Stimulated activated CD4-positive, alpha-beta T cell treated with anti-CD3 and anti-CD28 coated beads, Interleukin-4, amount 100 ng/mL, for 4 hours (primary cell): ENCODE data around the gene ICAM1.

Experiments
- DNase-seq, 2 experiments: peaks; one replicate each; pipeline ENCODE4 v3.0.0-alpha.2; 2020

Gene ICAM1

DNA sequence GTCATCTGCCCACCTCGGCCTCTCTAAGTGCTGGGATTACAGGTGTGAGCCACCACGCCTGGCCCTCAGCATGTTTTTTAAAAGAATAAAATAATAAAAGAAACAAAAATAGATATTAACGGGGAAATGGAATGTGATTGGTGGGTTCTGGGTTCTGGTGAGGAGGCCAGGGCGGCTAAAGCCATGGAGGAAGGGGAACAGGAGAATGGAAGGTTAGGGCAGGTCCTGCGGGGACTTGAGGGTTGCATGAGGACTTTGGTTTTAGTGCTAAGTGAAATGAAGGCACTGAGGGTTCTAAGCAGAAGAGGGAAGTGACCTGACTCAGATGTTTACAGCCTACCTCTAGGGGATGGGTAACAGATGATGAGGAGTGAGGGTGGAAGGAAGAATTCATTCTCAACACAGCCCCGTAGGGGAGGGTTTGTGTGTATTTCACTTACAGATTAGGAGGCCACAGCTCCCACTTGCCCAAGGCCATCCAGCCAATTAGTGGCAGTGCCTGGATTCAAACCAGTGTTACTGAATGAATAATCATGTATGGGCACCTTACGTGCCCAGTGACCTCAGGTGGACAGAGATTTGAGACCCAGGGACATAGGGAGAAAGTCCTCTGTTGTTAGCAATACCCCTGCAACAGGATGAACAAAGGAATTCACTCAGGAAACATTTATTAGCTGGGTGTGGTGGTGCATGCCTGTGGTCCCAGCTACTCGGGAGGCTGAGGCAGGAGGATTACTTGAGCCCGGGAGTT is 25.6 kb upstream of the ICAM1 start:
- no peak for DNase-seq

DNA sequence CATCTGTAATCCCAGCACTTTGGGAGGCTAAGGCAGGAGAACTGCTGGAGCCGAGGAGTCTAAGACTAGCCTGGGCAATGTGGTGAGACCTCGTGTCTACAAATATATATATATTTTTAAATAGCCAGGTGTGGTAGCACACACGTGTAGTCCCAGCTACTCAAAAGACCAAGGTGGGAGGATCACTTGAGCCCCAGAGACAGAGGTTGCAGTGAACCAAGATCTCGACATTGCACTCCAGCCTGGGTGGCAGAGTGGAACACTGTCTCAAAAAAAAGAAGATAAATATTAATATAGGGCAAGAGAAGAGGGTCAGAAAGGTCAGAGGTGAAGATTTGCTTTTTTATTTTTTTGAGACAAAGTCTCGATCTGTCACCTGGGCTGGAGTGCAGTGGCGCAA is 24.4 kb upstream of the ICAM1 start:
- DNase-seq = no peak

DNA sequence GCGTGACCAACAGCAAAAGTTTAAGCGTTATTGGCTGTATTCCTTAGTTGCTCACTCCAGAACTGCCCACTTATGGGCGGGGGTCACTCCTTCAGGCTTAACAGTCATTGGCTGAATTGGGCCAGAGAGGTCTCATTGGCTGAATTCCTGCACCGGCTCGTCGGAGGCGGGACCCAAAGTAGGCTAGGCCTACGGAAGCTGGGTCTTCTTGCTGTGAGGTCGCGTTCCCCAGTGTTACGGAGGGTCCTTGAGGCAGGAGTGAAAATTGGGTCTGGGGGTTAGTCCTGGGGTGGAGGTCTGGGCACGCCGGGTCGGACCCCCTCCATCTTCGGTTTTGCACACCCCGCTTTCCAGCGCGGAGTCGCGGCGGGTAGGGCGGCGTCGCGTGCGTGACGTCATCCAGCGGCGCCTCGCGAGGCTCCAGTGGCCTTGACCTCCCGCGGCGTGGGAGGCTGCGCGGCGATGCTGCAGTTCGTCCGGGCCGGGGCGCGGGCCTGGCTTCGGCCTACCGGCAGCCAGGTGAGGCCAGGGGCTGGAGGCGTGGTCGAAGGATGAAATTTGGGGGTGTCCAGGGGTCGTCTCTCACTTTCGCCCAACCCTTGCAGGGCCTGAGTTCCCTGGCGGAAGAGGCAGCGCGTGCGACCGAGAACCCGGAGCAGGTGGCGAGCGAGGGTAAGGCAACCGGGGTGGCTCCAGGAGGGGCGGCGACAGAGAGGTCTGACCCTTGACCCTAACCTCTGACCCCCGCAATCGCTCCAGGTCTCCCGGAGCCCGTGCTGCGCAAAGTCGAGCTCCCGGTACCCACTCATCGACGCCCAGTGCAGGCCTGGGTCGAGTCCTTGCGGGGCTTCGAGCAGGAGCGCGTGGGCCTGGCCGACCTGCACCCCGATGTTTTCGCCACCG is 18.9 kb upstream of the ICAM1 start, which contains the start of gene MRPL4:
Gene MRPL4 (plus strand): TSS at position 423 of the 903 bp plus-strand sequence. CDS start 40 bp downstream, at position 463.
- peak; percentile 88 to 98 for DNase-seq

DNA sequence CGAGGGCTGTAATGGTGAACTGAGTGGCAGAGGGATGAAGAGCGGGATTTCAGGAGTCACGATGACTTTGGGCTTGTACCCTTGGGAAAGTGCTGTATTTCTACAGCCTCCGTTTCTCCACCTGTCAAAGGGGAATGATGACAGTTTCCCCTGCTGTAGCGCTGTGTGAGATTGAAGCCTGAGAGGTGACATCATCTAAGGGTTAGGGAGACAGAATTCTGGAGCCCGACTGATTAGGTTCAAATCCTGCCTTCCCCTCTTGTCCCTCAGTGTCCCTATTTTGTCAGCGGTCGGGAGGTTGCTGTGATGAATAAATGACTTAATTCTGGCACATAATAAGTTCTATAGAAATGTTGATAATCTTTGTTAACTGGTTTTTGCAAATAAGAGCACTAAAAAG is 18.2 kb upstream of the ICAM1 start:
- DNase-seq = no peak

DNA sequence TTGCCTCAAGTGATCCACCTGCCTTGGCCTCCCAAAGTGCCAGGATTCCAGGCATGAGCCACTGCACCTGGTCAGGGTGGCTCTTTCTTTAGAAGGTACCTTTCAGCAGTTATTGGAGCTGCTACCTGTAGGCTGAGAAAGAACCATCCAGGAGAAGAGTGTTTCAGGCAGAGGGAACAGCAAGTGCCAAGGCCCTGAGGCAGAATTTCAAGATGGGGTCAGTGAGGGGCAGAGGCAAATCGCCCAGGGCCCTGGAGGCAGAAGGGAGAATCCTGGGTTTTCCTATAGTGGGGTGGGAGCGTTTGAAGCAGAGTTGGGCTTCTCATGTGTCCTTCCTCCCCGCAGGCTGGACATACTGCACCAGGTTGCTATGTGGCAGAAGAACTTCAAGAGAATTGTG is 16.7 kb upstream of the ICAM1 start:
- no peak for DNase-seq

DNA sequence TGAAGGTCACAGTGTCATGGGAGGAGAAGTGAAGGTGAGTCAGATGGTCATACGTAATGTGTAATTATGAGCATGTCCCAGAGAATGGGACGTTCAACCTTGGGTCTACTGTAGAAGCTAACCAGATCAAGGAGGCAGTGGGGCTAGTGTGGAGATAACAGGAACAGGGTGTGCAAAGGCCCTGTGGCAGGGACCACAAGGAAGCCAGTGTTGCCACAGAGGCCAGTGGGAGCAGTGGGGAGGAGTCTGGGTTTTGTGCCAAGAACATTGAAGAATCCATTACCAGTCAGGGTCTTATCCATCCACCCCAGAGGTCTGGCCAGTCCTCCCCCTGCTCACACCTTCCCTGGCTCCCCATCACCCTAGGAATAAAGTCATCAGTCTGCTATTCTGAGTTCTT is 15.6 kb upstream of the ICAM1 start:
- DNase-seq = no peak

DNA sequence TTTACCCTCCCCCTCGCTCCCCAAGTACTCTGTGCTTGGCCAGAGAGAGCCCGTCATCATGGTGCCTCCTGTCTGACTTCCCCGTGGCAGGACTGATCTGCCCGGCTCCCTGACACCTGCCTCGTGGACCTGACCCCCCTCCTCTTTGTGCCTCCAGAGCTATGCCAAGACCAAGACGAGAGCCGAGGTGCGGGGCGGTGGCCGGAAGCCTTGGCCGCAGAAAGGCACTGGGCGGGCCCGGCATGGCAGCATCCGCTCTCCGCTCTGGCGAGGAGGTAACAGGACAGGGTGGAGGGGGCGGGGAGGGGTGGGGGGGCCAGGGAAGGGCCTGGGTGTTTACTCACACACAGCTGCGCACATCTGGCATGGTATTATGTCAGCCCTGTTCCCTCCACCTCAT is 14.4 kb upstream of the ICAM1 start:
- no peak for DNase-seq

DNA sequence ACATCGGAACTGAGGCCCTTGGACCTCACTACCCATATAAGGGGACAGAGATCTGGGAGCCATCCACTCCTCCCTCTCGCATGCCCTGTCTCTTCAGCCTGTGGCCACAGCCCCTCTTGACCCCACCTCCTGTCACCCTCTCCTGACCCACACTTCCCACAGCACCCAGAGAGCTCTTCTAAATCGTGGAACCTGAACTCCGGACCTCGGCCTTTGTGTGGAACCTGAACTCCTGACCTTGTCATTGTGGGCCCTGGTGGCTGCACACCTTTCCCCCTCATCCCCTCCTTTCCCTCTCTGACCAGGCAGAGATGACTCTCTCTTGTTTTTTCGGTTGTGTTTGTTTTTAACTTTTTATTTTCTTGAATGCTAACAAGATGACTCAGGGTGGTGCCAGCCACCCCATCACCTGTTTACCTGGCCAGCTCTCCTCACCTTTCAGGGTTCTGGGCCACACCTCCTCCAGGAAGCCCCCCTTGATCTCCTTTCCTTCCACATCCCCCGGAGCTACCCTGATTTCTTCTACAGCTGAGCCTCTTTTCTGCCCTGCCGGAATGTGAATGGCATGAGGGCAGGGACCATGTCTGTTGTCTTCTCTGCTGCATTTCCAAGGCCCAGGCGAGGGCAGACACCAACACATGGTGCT is 13.8 kb upstream of the ICAM1 start:
- no peak for DNase-seq

DNA sequence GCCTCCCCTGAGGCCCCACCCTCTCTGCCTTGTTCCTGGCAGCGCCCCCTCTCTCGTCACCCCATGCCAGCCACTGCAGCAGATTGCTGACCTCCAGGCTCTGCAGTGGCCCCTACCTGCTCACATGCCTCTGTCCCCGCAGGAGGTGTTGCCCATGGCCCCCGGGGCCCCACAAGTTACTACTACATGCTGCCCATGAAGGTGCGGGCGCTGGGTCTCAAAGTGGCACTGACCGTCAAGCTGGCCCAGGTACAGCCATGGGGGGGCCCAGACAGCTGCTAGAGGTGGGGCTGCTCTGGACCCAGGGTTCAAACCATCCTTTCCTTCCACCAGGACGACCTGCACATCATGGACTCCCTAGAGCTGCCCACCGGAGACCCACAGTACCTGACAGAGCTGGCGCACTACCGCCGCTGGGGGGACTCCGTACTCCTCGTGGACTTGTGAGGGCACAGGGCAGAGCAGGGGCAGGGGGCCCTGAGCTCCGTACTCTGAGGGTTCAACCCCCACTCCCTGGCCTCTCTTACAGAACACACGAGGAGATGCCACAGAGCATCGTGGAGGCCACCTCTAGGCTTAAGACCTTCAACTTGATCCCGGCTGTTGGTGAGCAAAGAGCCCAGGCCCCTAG is 12.7 kb upstream of the ICAM1 start:
- DNase-seq = no peak

DNA sequence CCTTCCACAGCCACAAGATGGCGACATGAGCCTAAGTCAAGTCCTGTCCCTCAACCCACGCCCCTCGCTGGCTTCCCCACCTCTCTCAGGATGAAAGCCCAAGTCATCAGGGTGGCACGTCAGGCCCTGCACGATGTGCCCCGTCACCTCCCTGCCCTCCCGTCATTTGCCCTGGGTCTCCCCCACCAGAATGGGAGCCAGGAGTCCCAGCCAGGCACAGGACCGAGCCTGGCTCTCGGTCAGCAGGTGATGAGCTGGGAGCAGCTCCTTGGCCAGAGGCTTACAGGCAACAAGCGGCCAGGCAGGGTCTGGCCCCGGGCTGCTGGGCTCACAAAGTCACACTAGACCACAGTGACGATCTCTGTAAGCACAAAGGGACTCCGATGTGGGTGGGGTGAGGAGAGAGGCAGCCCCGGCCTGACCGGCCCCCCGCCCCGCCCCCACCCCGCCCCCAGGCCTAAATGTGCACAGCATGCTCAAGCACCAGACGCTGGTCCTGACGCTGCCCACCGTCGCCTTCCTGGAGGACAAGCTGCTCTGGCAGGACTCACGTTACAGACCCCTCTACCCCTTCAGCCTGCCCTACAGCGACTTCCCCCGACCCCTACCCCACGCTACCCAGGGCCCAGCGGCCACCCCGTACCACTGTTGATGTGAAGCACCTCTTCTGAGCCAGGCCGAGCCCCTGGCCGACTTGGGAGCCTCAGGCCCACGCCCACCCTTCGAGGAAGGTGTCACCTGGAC is 11.6 kb upstream of the ICAM1 start:
- peak; percentile 85 to 92 for DNase-seq

DNA sequence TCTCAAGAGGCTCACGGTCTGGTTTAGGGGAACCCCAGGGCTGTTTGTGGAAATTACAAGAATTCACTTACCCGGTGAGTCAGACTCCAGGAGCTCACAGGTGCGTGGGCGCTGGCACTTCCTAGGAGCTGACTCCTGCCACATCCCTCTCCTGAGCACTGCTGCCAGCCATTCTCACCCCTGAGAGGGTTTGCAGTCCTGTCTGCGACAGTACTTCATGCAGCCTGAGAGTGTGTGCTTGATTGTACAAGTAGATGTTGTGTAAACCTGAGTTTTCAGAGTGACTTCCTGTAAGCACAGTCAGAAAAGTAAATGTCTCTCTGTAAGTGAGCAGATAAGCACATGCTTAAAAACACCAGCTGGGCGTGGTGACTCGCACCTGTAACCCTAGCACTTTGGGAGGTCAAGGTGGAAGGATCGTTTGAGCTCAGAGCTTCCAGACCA is 10.8 kb upstream of the ICAM1 start:
- peak; percentile 55 to 67 for DNase-seq

DNA sequence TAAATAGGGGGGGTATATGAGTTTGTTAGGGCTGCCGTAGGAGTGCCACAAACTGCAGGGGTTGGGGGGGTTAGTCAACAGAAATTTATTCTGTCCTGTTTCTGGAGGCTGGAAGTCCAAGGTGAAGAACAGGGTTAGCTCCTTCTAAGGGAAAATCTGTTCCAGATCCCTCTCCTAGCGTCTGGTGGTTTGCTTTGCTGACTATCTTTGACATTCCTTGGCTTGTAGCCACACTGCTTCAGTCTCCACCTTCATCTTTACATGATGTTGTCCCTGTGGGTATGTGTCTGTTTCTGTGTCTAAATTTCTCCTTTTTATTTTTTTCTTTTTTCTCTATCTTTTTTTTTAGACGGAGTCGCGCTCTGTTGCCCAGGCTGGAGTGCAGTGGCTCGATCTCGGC is 8.1 kb upstream of the ICAM1 start:
- no peak for DNase-seq

DNA sequence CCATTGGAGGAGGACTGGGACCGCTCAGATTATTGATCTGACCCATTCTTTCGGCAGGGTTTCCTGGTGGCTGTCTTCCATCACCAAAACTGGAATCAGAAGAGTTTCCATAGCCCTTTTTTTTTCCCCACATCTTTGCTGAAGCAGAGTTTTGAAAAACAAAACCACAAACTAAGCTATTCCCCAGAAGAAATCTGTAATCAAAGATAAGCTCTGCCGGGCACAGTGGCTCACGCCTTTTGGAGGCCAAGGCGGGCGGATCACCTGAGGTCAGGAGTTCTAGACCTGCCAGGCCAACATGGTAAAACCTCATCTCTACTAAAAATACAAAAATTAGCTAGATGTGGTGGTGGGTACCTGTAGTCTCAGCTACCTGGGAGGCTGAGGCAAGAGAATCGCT is 4.2 kb upstream of the ICAM1 start:
- DNase-seq = no peak

DNA sequence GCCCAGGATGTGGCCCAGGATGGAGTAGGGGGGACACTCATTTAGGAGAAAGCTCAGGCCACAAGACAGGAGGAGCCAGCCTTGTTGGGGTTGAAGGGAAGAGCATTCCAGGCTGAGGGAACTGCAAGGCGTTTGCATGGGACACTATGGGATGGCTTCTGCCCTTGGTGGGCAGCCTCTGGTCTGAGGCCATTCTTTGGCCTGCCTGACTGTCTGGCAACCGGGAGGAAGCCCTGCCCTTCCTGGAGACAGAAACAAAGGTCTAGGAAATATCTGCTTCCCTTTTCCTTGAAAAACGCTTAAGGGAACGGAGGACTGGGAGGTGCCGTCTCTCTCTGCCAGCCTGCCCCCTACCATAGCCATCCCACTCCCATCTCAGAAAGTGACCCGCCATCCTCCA is 2.8 kb upstream of the ICAM1 start:
- DNase-seq = no peak

DNA sequence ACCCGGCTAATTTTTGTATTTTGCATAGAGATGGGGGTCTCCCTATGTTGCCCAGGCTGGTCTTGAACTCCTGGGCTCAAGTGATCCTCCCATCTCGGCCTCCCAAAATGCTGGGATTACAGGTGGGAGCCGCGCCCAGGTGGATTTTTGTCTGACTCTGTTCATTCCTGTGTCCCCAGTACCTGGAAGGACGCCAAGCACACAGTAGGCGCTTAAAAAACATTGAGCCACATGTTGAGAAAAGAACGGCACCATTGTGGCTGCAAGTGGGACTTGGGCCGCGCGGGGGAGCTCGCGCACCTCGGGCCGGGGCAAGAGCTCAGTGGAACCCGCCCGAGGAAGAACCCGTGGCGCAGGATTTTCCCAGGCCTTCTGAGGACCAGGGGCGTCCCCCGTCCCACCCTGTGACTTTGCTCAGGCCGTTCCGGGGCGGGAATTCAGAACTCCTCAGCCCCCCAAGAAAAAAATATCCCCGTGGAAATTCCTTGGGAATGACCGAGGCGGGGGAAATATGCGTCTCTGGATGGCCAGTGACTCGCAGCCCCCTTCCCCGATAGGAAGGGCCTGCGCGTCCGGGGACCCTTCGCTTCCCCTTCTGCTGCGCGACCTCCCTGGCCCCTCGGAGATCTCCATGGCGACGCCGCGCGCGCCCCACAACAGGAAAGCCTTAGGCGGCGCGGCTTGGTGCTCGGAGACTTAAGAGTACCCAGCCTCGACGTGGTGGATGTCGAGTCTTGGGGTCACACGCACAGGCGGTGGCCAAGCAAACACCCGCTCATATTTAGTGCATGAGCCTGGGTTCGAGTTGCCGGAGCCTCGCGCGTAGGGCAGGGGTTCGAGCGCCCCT is 1.4 kb upstream of the ICAM1 start:
- DNase-seq = peak; percentile 80 to 88

DNA sequence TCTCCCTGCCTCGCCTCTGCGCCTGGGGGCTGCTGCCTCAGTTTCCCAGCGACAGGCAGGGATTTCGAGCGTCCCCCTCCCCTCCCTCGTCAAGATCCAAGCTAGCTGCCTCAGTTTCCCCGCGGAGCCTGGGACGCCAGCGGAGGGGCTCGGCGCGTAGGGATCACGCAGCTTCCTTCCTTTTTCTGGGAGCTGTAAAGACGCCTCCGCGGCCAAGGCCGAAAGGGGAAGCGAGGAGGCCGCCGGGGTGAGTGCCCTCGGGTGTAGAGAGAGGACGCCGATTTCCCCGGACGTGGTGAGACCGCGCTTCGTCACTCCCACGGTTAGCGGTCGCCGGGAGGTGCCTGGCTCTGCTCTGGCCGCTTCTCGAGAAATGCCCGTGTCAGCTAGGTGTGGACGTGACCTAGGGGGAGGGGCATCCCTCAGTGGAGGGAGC is 722 bp upstream of the ICAM1 start:
- peak; percentile 52 to 57 for DNase-seq

DNA sequence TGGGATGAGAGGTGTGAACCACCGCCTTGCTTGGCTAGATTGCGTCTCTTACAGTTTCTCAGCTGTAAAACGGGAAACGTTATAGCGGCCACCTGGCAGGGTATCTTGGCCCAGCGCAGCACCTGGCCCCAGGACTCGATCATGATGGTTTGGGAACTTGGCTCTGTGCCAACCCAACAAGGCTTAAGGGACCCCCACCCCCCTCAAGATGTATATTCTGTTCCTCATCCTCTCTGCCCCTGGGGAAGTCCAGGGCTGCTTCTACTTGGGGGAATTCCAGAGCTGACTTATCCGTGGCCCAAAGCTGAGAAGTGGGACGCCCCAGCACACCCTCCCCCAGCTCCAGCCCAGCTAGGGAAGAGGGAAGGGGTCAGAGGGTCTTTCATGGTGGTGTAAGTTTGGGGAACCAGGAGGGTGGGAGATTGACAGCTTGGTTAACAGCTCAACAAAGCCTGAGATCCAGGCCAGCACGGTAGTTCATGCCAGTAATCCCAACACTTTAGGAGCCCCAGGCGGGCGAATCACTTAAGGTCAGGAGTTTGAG is 695 bp downstream of the ICAM1 start:
- peak; percentile 21 to 43 for DNase-seq

DNA sequence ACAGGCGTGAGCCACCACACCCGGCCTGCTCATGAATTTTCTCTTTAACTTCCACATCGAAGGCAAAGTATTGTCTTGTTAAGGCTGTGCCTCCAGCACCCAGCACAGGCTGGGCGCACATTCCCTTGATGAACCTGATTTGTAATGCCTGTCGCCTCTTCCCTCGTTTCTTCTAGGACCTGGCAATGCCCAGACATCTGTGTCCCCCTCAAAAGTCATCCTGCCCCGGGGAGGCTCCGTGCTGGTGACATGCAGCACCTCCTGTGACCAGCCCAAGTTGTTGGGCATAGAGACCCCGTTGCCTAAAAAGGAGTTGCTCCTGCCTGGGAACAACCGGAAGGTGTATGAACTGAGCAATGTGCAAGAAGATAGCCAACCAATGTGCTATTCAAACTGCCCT is 3.7 kb downstream of the ICAM1 start:
- DNase-seq = no peak

DNA sequence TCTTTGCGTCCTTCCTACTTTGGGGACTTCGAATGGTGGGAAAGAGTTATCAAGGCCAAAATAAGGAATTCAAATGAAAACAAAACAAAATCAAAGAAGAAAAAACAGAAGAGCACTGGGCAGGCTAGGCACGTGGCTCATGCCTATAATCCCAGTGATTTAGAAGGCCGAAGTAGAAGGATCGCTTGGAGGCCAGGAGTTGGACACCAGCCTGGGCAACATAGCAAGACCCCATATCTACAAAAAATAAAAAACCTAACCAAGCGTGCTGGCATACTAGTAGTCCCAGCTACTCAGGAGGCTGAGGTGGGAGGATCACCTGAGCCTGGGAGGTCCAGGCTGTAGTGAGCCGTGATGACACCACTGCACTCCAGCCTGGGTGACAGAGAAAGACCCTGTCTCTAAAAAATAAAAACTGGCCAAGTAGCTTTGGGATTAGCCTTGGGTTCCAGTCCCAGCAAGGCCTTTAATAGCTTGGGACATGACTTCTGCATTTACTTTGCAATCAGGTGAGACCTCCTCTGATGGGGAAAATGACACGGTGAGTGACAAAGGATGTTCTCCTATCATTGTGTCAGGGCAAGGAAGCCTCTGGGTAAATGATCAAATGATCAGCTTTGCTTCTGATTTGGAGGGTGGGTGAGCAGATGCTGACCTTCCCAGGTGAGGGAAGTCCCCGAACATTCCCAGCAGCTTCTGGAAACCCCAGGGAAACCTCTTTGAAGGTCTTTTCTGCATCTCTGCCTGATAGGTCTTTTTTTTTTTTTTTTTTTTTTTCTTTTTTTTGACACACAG is 7.1 kb downstream of the ICAM1 start:
- no peak for DNase-seq

DNA sequence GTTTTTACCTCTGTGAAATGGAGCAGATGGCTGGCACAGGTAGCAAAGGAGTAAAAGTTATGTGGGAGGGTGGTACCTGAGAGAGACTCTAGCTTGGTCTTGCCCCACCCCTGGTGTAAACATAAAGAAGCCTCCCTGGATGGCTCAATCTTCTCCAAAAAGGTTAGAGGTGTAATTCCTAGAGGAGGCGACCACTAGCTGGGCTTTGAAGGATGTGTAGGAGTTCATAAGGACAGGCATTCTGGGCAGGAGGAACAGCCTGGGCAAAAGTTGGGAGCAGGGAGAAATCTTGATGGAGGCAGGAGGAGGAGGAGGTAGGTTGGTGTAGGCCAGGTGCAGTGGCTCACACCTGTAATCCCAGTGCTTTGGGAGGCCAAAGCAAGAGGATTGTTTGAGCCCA is 8.0 kb downstream of the ICAM1 start:
- no peak for DNase-seq
